Left cardiac atrium (tissue), 4 donors: Measurements from ENCODE around the gene KLHL40. TPM values are rescaled to one million over a fixed set of nuclear protein-coding genes. Genes with fewer than 3 reads are reported as not detected.
A peak's percentile ranks its signal among the peaks of the same experiment; 100 is the strongest.

Experiments used
- ATAC-seq, 2 donors: fragments of 200-7000 bp; cut with Tn5 transposase; one replicate each; pipeline ENCODE4 v1.9.1; 2020; ENCODE audit warnings: mild to moderate bottlenecking in 2 of 2, moderate library complexity in 2 of 2
- DNase-seq: peaks from one replicate; pipeline ENCODE4 v3.0.0-alpha.2; 2020
- intact Hi-C, 2 donors: fragments of 100-400 bp; cut with DNase I; formaldehyde crosslinking; loops; one replicate each; pipeline versions ENCODE4 v1.14.1 to v1.15.1; 2022 to 2023
- total RNA-seq, 2 donors: library from RNA; stranded (reverse); fragmentation: NEBNext Ultra II Directional; extraction: Animal tissue kit (Norgen Biotek cat#: 25700); gene quantifications; one replicate each; pipeline ENCODE4 v1.2.1, GENCODE V29; 2021
- donor health status: DM: no; HTN: yes; CAD: no.
- donor health status: DM: no; HTN: yes; CAD: no; lungs with severe emphysema.
- donor health status: DM: yes; HTN: yes; CAD: no.
- donor health status: Dilated cardiomyopathy.

KLHL40 gene
- total RNA-seq, 2 donors from 2014 or later = 0.86 TPM; not detected in 1

GRCh38 chr3:42730294-42730693 is 45.0 kb downstream of the KLHL40 start:
- intact Hi-C loops = no loop called here
- ATAC-seq (no peak), DNase-seq (no peak)

GRCh38 chr3:42730706-42731420 is 45.5 kb downstream of the KLHL40 start:
- no peak for ATAC-seq
- DNase-seq = no peak
- intact Hi-C loops = no loop called here

GRCh38 chr3:42731476-42732195 is 46.3 kb downstream of the KLHL40 start:
- DNase-seq (no peak), ATAC-seq (no peak)
- intact Hi-C loops = no loop called here

DNA sequence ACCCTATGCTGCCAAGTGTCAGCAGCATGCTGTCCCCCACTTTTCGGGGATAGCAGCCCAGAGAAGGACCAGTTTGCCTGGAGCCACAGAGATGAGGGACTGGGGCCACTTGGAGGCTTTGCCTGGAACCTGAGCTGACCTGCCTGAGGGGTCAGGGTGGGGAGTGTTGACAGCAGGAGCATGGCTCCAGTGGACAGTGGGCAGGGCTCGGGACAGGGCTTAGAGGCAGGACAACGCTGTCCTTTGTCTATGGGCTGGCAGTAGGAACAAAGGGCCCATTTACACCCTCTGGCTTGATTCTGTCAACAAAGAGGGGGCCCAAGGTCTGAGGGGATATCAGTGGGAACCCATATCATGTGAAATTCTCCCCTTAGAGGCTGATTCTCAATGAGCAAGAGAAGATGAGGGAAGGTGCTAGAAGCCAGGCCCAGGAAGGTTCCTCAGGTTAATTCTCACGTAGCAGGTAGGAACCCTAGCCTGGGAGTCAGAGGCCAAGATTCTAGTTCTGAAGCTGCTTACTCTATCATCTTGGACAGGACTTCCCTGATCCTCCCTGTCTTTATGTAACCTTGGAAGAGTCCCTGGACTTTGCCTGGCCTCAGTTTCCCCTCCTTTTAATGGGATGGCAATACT is 47.0 kb downstream of the KLHL40 start:
- DNase-seq = no peak
- peak in 1 of 2 donors; percentile 22 for ATAC-seq
- intact Hi-C loops = no loop called here

- DNase-seq (no peak), ATAC-seq (no peak)
- intact Hi-C loops = no loop called here
These were observed 47.6 kb downstream of the KLHL40 start for GRCh38 chr3:42732829-42733459.

DNA sequence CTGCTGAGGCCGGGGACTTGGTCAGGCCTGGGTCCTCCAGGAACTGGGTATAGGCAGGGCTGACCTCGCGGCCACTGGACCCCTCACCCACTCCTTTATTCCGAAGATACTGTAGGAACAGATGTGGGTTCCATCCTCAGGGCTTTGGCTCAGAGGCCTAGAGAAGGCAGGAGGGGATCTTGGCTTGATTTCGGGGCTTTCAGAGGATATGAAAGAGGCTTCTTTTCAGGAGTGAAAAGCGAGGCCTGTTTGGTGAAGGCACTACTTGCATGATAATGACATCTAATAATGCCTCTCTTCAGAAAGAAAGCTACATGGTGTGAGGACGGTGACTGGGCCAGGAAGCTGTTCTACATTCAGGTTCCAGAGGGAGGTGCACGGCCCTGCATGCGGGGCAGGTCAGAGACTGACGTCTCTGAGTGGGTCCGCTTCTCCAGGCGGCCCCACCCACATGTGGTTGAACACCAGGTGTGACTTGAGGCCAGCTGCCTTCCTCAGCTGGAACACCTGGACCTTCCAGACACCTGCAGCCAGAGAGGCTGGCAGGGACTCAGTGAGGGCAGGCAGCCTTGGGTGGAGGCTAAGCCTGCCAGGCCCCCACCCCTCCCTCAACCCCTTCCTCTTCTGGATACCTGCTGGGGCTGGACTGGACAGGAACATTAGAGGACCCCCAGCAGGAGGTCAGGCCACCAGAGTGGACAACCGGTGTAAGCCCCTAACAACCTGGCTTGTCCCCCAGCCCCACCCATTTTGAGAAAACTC is 48.3 kb downstream of the KLHL40 start:
- intact Hi-C loops = no loop called here
- DNase-seq = no peak
- no peak for ATAC-seq

GRCh38 chr3:42734263-42734860 is 49.0 kb downstream of the KLHL40 start:
- ATAC-seq (no peak), DNase-seq (no peak)
- intact Hi-C loops = no loop called here

- intact Hi-C loops = no loop called here
- DNase-seq (no peak), ATAC-seq (no peak)
These were observed 49.7 kb downstream of the KLHL40 start for GRCh38 chr3:42735019-42735418.

GRCh38 chr3:42735615-42736014 is 50.3 kb downstream of the KLHL40 start:
- no peak for ATAC-seq
- intact Hi-C loops = no loop called here
- DNase-seq = no peak

- no peak for ATAC-seq
- DNase-seq = no peak
- intact Hi-C loops = no loop called here
These were observed 50.7 kb downstream of the KLHL40 start for GRCh38 chr3:42736081-42736480.

DNA sequence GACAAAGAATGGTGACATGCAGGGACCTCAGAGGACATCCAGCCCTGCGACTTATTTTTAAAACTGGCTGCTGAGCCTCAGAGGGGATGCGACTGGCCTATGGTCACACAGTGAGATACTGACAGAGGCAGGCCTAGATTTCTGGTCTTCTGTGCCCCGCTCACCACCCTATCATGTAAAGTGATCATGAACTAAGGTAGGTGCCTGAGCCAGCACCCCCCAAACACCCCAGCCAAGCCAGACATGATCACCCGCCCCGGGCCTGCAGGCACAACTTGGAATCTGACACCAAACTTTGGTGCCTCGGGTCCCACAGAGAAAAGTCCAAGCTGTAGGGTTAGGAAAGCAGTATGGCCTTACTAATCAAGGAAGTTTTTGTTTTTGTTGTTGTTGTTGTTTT is 51.2 kb downstream of the KLHL40 start:
- intact Hi-C loops = no loop called here
- no peak for ATAC-seq
- no peak for DNase-seq

DNA sequence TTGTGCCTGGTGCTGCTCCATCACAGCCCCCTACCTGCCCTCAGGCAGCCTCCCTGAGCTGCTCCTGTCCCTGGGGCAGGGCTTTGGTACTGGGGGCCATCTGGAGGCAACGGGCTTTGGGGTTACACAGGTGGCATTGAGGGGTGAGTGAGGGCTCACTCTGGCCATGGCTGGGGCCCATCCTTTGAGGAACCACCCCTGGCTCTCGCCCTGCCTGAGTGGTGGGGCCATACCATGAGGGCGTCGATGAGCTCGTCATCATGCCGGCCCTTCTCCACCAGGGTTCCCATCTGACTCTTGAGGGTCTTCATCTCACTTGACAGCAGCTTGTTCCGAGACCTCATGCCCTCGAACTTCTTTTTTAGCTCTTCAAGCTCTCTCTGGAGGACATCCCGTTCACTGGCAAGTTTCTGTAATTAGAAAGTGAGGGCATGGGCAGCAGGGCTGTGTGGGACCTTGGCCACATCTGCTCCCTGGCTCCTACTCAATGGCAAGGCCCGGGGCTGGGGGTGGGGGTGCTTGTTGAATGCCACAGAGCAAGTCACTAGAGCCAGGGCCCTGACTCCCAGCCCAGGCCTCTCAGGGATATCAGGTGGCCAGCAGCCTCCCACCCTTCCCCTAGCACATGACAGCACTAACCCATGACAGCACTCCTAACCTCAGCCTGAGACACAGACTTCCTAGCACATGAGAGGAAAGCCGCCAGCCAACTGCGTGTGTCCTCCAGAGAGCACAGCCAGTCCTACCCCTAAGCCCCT is 54.2 kb downstream of the KLHL40 start:
- intact Hi-C loops = no loop called here
- peak; percentile 86 for DNase-seq
- ATAC-seq = peak; percentile 94 to 95

DNA sequence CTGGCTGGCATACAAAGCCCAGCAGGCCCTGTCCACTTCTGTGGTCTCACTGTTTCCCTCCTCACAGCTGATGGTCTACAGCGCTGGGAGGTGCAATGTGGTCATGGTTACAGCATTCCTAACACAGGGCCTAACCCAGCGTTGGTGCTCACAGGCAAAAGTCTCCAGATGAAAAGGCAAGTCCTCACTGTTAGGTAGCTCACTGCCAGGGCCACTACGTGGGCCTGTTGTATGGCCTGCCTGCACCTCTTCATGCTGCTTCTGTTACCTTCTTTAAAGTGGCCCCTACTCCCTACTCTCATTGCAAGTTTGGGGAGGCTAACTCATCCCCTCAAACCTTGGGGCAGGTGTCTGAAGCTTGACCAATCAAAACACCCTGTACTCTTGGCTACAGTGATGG is 56.5 kb downstream of the KLHL40 start:
- ATAC-seq (no peak), DNase-seq (no peak)
- intact Hi-C loops = loop anchor here in 1 of 2 donors (2.0 kb wide), 1 partner anchor 39 kb away; the partner anchor contains the start of gene HHATL

Other genes starting within 250 kb of the KLHL40 start
- 1 to 10 TPM; 4.9 to 5.9 TPM for gene VIPR1, start 182.9 kb upstream of the KLHL40 start, total RNA-seq
- 10 to 100 TPM; 24.4 to 29.8 TPM for gene SEC22C, start 103.6 kb upstream of the KLHL40 start, total RNA-seq
- gene SS18L2, start 94.7 kb upstream of the KLHL40 start, total RNA-seq = 10 to 100 TPM; 13.4 to 14.1 TPM
- 10 to 100 TPM; 26.5 to 35.9 TPM for gene NKTR, start 84.9 kb upstream of the KLHL40 start, total RNA-seq
- 100 to 1,000 TPM in 1 of 2 donors, 10 to 100 TPM in 1; 68.5 to 108 TPM for gene ZBTB47, start 31.8 kb upstream of the KLHL40 start, total RNA-seq
- gene HHATL, start 17.3 kb downstream of the KLHL40 start, total RNA-seq = 100 to 1,000 TPM; 431 to 706 TPM
- 1 to 10 TPM in 1 of 2 donors, not detected in 1; 1.0 TPM for gene CCDC13, start 87.7 kb downstream of the KLHL40 start, total RNA-seq
- gene HIGD1A, start 119.0 kb downstream of the KLHL40 start, total RNA-seq = 100 to 1,000 TPM; 200 to 270 TPM
- gene ACKR2, start 123.9 kb downstream of the KLHL40 start, total RNA-seq = 1 to 10 TPM; 2.2 to 2.4 TPM
- not detected for gene CYP8B1, start 190.3 kb downstream of the KLHL40 start, total RNA-seq
- gene ZNF662, start 220.6 kb downstream of the KLHL40 start, total RNA-seq = 1 to 10 TPM; 5.2 to 6.3 TPM